ENCODE measurements around the gene PMIS2.
"Not testable (repeated sequence)": the region's sequence is repeated elsewhere in the genome, so short reads cannot be mapped to it uniquely, and the experiment has no call there.

The PMIS2 gene

DNA sequence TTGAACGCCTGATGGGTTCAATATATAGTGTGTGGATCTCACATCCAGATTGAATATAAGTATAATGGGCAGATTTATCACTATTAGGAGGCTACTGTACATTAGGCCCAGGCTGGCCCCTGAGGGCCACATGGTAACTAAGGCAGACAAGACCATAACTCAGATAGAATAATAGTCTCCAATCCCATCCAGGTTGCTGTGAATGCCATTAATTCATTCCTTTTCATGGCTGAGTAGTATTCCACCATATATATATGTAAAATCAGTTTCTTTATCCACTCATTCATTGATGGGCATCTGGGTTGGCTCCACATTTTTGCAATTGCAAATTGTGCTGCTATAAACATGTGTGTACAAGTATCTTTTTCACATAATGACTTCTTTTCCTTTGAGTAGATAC is 8.1 kb upstream of the PMIS2 start:
- no peak overlapping the region for H3K27ac ChIP-seq
- H3K4me3 ChIP-seq = no peak overlapping the region

- no peak overlapping the region for H3K27ac ChIP-seq
- no peak overlapping the region for H3K4me3 ChIP-seq
Measured at GRCh38 chr19:35578707-35579106, 7.3 kb upstream of the PMIS2 start.

DNA sequence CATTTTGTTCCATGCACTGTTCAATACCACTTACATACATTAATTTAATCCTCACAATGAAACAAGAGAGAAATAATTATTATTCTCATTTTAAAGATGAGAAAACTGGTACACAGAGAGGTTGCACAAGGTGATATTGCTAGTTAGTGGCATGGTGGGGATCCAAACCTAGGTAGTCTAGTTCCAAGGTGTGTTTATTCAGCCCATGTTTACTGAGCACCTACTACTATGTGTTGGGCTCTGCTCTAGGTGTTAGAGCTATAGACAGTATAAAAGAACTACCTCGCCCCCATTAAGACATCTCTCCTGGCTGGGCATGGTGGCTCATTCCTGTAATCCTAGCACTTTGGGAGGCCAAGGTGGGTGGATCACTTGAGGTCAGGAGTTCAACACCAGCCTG is 3.2 kb upstream of the PMIS2 start:
- no peak overlapping the region for H3K4me3 ChIP-seq
- no peak overlapping the region for H3K27ac ChIP-seq

- Histone ChIP-seq H3K4me3 (no peak overlapping the region), H3K27ac (no peak overlapping the region)
Measured at GRCh38 chr19:35587321-35587720, 1.3 kb downstream of the PMIS2 start.

GRCh38 chr19:35590875-35591274 is 4.9 kb downstream of the PMIS2 start:
- Histone ChIP-seq H3K27ac (no peak overlapping the region), H3K4me3 (no peak overlapping the region)

GRCh38 chr19:35592226-35592625 is 6.3 kb downstream of the PMIS2 start:
- no peak overlapping the region for H3K27ac ChIP-seq

GRCh38 chr19:35595026-35595425 is 9.1 kb downstream of the PMIS2 start:
- not testable (repeated sequence) for H3K27ac ChIP-seq, H3K4me3 ChIP-seq

More at GRCh38 chr19:35592226-35592625, 6.3 kb downstream of the PMIS2 start:
- no peak overlapping the region for H3K4me3 ChIP-seq

- no peak overlapping the region for H3K4me3 ChIP-seq
- H3K27ac ChIP-seq = no peak overlapping the region
Measured at GRCh38 chr19:35595928-35596327, 10.0 kb downstream of the PMIS2 start.

DNA sequence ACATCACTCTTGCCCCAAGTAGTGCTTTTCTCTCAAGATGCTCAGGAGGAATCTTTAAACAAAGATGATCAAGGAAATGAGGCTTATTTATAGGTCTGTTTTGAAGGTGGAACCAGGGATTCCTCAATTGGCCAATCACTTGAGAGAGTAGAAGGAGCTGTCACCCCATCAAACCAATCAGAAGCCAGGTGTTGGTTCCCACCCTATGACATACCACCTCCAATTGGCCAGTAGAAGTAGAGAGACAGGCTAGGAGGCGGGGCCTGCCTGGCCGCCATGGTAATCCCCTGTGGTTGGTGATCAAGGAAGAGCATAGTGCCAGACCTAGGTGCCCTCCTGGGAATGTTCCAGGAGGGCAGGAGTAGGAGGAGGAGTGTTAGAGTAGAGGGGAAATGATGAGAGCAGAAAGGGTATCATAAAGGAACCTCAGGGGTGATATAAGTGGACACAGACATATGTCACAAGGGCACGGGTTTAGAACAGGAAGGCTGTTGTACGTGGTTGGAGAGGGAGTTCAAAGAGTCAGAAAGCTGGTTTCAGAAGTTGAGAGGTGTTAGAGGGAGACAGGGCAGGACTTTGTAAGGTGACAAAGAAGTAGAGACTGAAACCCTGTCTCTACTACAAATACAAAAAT is 10.5 kb downstream of the PMIS2 start:
- no peak overlapping the region for H3K27ac ChIP-seq
- H3K4me3 ChIP-seq = no peak overlapping the region

DNA sequence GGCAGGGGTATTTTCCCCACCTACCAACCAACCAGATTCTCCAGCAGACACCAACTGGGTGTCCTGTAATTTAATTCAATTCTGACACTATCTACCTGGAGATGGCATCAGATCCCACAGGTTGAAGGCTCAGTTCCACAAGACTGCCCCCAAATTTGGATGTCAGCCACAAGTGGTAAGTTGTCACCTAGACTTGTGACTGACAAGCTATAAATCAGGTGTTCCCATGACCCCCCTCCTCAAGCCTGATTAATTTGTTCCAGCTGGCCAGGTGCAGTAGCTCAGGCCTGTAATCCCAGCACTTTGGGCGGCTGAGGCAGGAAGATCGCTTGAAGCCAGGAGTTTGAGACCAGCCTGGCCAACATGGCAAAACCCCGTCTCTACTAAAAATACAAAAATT is 16.0 kb downstream of the PMIS2 start:
- Histone ChIP-seq H3K27ac (no peak overlapping the region), H3K4me3 (no peak overlapping the region)

DNA sequence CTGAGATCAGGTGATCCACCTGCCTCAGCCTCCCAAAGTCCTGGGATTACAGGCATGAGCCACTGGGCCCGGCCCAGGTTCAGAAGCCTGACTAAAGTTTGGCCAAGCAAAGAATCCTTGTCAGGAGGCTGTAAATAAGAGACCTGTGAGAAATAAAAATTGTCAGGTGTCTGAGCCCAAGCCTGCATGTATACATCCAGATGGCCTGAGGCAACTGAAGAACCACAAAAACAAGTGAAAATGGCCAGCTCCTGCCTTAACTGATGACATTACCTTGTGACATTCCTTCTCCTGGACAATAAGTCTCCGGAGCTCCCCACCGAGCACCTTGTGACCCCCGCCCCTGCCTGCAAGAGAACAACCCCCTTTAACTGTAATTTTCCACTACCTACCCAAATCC is 18.5 kb downstream of the PMIS2 start:
- not testable (repeated sequence) for H3K4me3 ChIP-seq, H3K27ac ChIP-seq

DNA sequence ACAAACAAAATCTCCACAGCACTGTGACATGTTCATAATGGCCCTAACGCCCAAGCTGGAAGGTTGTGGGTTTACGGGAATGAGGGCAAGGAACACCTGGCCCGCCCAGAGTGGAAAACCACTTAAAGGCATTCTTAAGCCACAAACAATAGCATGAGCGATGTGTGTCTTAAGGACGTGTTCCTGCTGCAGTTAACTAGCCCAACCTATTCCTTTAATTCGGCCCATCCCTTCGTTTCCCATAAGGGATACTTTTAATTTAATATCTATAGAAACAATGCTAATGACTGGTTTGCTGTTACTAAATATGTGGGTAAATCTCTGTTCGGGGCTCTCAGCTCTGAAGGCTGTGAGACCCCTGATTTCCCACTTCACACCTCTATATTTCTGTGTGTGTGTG is 21.2 kb downstream of the PMIS2 start:
- not testable (repeated sequence) for H3K27ac ChIP-seq, H3K4me3 ChIP-seq

GRCh38 chr19:35607661-35608060 is 21.7 kb downstream of the PMIS2 start:
- Histone ChIP-seq H3K27ac (no peak overlapping the region), H3K4me3 (no peak overlapping the region)

- Histone ChIP-seq H3K4me3 (no peak overlapping the region), H3K27ac (no peak overlapping the region)
Measured at GRCh38 chr19:35608251-35608650, 22.3 kb downstream of the PMIS2 start.

- H3K27ac ChIP-seq = peak overlapping the region in 4 of 21 experiments; percentile 38 to 73 (median 66)
- no peak overlapping the region for H3K4me3 ChIP-seq
Measured at GRCh38 chr19:35609851-35610353, 23.9 kb downstream of the PMIS2 start.

- Histone ChIP-seq H3K27ac (peak overlapping the region in 16 of 21 experiments; percentile 36 to 90 (median 80)), H3K4me3 (peak overlapping the region; percentile 55 to 85 (median 79))
Measured at GRCh38 chr19:35612224-35612558, 26.2 kb downstream of the PMIS2 start.

DNA sequence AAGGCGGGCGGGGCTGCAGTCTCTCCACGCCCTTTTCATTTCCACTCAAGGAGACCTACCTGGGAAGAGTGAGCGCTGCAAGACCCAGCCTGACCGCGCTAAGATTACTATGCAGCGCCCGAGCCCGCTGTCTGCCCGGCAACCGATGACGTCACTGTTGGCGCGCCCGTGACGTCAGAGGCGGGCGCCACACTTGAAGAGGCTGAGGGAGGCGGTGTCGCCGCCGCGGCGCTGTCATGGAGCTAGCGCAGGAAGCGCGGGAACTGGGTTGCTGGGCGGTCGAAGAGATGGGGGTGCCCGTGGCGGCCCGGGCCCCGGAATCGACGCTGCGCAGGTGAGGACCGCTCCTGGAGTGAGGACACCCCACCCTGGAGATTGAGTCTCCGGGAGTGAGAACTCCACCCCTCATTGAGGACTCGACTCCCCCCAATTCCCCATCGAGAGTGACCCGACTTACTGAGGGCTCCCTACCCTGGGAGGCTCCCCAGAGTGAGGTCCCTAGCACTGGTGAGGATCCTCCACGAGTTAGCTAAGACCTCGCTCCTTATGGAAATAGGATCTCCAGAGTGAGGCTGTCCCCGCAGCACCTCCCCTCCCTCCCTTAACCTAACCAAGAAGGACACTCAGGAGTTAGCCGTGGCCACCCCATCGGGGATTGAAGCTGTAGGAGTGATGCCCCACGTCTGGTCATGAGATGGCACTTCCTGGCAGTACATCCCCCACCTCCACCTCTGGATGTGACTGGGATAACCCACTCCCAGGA is 26.8 kb downstream of the PMIS2 start, which contains the start of gene HAUS5:
TSS of gene HAUS5 (plus strand) at position 177 of the 763 bp plus-strand sequence. CDS start at position 237, 60 bp downstream.
- Histone ChIP-seq H3K4me3 (peak within 1 kb of the TSS; percentile 55 to 85 (median 79)), H3K27ac (peak within 1 kb of the TSS in 20 of 21 experiments; percentile 43 to 90 (median 80))

GRCh38 chr19:35613574-35613973 is 27.6 kb downstream of the PMIS2 start:
- no peak overlapping the region for H3K4me3 ChIP-seq
- H3K27ac ChIP-seq = no peak overlapping the region

- Histone ChIP-seq H3K4me3 (no peak overlapping the region), H3K27ac (no peak overlapping the region)
Measured at GRCh38 chr19:35615036-35615435, 29.1 kb downstream of the PMIS2 start.

GRCh38 chr19:35618857-35619256 is 32.9 kb downstream of the PMIS2 start:
- H3K27ac ChIP-seq = no peak overlapping the region
- H3K4me3 ChIP-seq = no peak overlapping the region

DNA sequence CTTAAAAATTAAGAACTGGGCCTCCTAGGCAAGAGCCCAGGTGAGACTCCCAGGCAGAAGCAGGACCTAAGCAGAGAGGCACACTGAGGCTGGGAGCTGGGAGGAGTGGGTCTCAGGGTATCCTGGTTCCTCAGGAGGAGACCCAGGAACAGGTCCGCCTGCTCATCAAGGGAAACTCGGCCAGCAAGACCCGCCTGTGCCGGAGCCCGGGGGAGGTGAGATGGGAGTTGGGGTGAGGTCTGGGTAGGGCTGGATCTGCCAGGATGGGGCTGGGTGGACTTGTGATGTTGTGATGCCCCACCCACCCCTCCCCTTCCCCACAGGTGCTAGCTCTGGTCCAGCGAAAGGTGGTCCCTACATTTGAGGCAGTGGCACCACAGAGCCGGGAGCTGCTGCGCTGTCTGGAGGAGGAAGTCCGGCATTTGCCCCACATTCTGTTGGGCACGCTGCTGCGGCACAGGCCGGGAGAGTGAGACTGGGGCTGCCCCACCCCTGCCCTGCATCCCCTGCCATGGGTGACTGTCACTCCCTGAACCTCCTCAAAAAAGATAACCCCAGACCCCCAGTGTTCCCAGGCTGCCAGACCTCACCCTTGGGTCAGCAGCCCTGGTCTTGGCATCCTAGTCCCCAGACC is 33.4 kb downstream of the PMIS2 start:
- Histone ChIP-seq H3K4me3 (no peak overlapping the region), H3K27ac (no peak overlapping the region)
